DMS114 treated with DMSO at 0.1 percent for 48 hours (cell line): ENCODE measurements around the gene GNL1.
A peak's percentile ranks its signal among the peaks of the same experiment; 100 is the strongest.

Source experiments
- DNase-seq: peaks from one replicate; lab custom pipeline; 2025; ENCODE audit not compliant: unreplicated experiment; lab: John Stamatoyannopoulos, UW

Gene GNL1

GRCh38 chr6:30570263-30570662, 14.0 kb upstream of the GNL1 start:
- DNase-seq, result no peak

GRCh38 chr6:30568245-30568644, 12.0 kb upstream of the GNL1 start:
- no peak for DNase-seq

- DNase-seq, result no peak
Observed at GRCh38 chr6:30565772-30566171, 9.5 kb upstream of the GNL1 start.

- no peak for DNase-seq
Observed at GRCh38 chr6:30564114-30564513, 7.8 kb upstream of the GNL1 start.

GRCh38 chr6:30562470-30563425, 6.5 kb upstream of the GNL1 start:
- DNase-seq, result no peak

GRCh38 chr6:30560930-30561329, 4.6 kb upstream of the GNL1 start:
- no peak for DNase-seq

- peak; percentile 58 for DNase-seq
Observed at GRCh38 chr6:30557683-30557981, 1.3 kb upstream of the GNL1 start.

GRCh38 chr6:30556906-30557682, 805 bp upstream of the GNL1 start, which contains the start of gene PRR3:
Gene PRR3, plus strand, starts transcription at chr6:30557295. Its CDS starts 50 bp downstream, at chr6:30557345.
- peak; percentile 95 for DNase-seq

- no peak for DNase-seq
Observed at GRCh38 chr6:30555816-30556065, 548 bp downstream of the GNL1 start.

GRCh38 chr6:30554962-30555815, 1.1 kb downstream of the GNL1 start:
- DNase-seq, result no peak

- DNase-seq, result no peak
Observed at GRCh38 chr6:30554404-30554803, 1.9 kb downstream of the GNL1 start.

- no peak for DNase-seq
Observed at GRCh38 chr6:30548375-30548774, 7.9 kb downstream of the GNL1 start.

GRCh38 chr6:30547454-30547853, 8.8 kb downstream of the GNL1 start:
- no peak for DNase-seq

GRCh38 chr6:30544666-30545272, 11.5 kb downstream of the GNL1 start:
- DNase-seq, result peak; percentile 73

GRCh38 chr6:30543821-30544220, 12.5 kb downstream of the GNL1 start:
- no peak for DNase-seq

- no peak for DNase-seq
Observed at GRCh38 chr6:30542915-30543314, 13.4 kb downstream of the GNL1 start.

GRCh38 chr6:30542404-30542725, 13.9 kb downstream of the GNL1 start:
- DNase-seq, result no peak

GRCh38 chr6:30541515-30542403, 14.5 kb downstream of the GNL1 start:
- DNase-seq, result peak; percentile 81

- DNase-seq, result no peak
Observed at GRCh38 chr6:30537931-30538330, 18.4 kb downstream of the GNL1 start.
